OCI-LY3 (cell line): ENCODE results near the gene LIMA1.

ENCODE experiments used
- CTCF ChIP-seq: fragments of 200-600, 300-600 bp; sonication (generic); IDR thresholded peaks from 2 replicates; pipeline ENCODE4 v1.5.1; 2014; ENCODE audit warnings: antibody characterized with exemption, low read length, low read depth
- EZH2phosphoT487 ChIP-seq: fragments of 200-600 bp; shearing (Covaris generic); IDR thresholded peaks from 2 replicates; pipeline ENCODE4 v1.6.1; 2018; ENCODE audit warnings: antibody characterized with exemption, mixed run types, low read depth

- TF ChIP-seq CTCF, result no peak
- TF ChIP-seq EZH2phosphoT487, result no peak
Measured at GRCh38 chr12:50275556-50275955, 7.8 kb downstream of the LIMA1 start.
